GM12874 (cell line): ENCODE measurements around the gene PHF5A.

ENCODE experiments used
- TF ChIP-seq, protein P1 (sequence below): IDR thresholded peaks from 2 replicates; pipeline ENCODE4 v1.5.1; 2011; ENCODE audit warnings: low read depth, mild to moderate bottlenecking, control low read depth, low read length, moderate library complexity; ENCODE audit not compliant: insufficient read depth

Gene PHF5A

DNA sequence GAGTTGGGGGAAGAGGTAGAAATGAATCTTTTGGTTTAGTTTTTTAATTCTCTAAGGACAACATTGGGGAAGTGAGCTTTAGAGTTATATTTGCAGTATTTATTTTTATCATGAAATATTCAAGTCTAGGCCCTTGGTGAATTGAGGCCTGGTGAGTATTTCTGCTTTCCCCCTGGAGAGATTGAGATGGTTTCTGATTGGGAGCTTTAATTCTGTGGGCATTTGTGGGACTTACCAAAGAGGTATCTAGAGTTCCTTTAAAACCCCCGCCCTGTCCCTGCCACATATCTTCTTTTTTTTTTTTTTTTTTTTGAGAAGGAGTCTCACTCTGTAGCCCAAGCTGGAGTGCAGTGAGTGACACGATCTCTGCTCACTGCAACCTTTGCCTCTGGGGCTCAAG is 10.0 kb upstream of the PHF5A start:
- TF ChIP-seq, protein P1, sequence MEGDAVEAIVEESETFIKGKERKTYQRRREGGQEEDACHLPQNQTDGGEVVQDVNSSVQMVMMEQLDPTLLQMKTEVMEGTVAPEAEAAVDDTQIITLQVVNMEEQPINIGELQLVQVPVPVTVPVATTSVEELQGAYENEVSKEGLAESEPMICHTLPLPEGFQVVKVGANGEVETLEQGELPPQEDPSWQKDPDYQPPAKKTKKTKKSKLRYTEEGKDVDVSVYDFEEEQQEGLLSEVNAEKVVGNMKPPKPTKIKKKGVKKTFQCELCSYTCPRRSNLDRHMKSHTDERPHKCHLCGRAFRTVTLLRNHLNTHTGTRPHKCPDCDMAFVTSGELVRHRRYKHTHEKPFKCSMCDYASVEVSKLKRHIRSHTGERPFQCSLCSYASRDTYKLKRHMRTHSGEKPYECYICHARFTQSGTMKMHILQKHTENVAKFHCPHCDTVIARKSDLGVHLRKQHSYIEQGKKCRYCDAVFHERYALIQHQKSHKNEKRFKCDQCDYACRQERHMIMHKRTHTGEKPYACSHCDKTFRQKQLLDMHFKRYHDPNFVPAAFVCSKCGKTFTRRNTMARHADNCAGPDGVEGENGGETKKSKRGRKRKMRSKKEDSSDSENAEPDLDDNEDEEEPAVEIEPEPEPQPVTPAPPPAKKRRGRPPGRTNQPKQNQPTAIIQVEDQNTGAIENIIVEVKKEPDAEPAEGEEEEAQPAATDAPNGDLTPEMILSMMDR = no peak

DNA sequence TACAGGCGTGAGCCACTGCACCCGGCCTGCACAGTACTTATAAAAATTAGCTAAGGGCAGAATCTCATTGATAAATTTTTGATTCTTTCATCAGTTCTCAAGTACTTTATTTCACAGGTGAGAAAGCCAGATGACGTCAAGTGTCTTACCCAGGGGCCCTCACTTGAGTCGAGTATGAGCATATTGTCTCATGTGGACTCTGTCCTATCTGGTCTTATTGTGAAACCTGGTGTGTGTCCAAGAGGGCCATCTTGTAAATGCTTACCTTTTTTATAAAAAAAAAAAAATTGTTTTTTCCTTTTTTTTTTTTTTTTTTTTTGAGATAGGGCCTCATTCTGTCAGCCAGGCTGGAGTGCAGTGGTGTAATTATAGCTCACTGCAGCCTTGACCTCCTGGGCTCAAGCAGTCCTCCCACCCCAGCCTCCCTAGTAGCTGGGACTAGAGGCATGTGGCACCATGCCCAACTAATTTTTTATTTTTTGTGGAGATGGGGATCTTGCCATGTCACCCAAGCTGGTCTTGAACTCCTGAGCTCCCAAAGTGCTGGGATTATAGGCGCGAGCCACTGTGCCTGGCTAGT is 6.5 kb upstream of the PHF5A start:
- TF ChIP-seq, protein P1 = no peak

DNA sequence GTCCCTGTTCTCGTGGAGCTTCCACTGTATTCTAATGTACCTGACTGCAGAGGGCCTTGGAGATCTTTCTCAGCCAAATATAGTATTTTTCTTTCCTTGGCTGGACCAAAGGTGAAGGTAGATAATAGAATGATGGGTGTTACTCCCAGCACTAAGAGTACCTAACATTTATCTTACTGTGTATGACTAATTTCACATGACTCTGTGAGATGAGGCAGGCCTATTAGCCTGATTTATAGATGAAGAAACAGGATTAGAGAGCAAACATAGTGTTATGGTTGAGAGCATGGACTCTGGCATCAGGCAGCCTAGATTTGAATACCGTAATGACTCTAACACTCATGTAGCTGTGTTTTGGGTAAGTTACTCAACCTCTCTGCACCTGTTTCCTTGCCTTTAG is 3.1 kb upstream of the PHF5A start:
- TF ChIP-seq, protein P1 = no peak

DNA sequence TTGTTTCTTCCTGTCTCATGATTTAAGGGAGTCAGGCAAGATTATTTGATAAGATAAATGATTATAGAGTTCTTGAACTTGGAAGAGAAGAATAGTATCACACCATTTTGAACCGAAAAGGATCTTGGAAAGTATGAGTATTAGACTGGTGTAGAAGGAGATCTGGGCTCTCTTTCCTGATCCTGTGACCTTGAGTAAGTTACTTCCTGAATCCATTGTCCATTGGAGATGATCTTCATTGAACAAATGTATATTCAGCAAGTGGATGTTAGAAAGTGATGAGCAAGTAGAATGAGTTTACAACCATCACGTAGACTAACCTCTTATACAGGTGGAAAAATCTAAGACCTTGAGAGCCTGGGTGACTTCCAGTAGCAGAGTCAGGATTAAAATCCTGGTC is 2.4 kb upstream of the PHF5A start:
- TF ChIP-seq, protein P1 = no peak

DNA sequence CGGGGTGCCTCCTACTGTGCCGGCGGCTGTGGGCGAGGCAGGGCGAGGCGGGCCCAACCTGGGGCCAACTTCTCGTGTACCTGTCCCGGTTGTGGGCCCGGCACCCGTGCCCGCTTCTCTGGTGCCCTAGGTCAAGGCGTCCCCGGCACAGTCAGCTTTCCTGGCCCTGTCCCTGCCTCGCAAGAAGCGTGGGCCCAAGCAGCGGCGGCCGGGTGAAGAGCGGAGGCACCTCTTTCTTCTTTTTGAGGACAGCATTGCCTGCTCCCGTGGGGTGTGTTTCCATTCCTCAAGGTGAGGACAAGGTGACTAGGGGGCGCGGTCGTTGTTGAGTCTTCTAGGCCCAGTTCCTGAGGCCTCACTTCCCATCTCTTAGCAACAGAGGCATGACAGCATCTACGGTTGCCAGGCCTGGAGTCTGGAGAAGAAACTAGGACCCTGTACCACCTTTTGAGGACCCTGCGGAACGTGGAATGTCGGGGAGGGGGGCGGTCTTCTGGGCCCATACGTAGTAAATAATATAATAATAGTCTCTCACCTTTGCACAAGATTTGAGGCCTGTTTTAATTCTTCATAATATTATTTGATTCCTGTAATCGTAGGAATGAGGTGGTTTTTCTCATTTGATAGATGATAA is 843 bp upstream of the PHF5A start:
- TF ChIP-seq, protein P1 = 0 out of 2 replicates have a peak, but pooled peaks have one; percentile 7

DNA sequence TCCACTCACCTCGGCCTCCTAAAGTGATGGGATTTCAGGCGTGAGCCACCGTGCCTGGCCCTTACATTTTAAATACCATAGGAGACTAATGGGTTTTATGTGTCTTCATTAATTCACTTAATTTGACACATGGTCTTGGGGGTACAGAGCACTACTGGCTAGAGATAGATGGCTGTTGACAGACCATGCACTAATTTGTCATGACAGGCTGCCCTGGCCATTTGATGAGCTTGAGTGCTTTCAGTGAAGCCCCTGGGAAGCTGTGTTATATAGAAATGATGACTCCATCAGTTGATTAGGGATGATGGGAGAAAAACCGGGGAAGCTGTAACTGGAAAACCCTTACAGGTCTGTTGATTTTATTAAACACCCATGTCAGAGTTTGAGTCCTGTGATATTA is 6.6 kb downstream of the PHF5A start:
- TF ChIP-seq, protein P1 = no peak

DNA sequence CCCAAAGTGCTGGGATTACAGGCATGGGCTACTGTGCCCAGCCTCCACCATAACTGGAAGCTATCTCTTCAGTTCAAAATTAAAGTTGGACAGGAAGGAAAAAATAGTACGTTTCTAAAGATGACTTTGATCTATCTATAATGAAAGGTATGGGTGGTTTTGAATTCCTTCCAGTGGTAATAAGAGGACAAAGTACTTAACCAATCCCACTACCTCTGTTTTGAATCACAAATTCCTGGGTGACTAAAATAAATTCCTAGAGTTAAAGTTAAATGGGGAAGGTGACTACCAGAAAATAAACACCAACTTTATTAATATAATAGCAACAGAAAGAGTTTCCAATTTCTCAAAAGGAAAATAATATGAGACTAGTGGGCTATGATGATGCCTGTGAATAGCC is 9.1 kb downstream of the PHF5A start:
- TF ChIP-seq, protein P1 = no peak
